HepG2 (cell line): ENCODE measurements around the gene AGBL2. TPM values are rescaled to one million over a fixed set of nuclear protein-coding genes. Genes with fewer than 3 reads are reported as not detected.

Experiments
- CBFB ChIP-seq: sonication (generic); formaldehyde crosslinking; IDR thresholded peaks from 2 replicates; pipeline ENCODE4 v1.4.0; 2020; ENCODE audit warnings: missing genetic modification reagents
- DR1 ChIP-seq: sonication (generic); formaldehyde crosslinking; IDR thresholded peaks from 2 replicates; pipeline ENCODE4 v1.8.0; 2021; ENCODE audit warnings: mild to moderate bottlenecking, missing genetic modification reagents, inconsistent platforms
- GTF2F1 ChIP-seq: fragments of 150-350 bp; IDR thresholded peaks from 2 replicates; pipeline ENCODE4 v1.6.1; 2014; ENCODE audit warnings: low read length
- JDP2 ChIP-seq: sonication (generic); formaldehyde crosslinking; IDR thresholded peaks from 2 replicates; pipeline ENCODE4 v1.8.1; 2022; ENCODE audit warnings: missing genetic modification reagents, borderline replicate concordance
- NR1H2 ChIP-seq: sonication (generic); formaldehyde crosslinking; IDR thresholded peaks from 2 replicates; pipeline ENCODE4 v1.8.1; 2022; ENCODE audit warnings: low read depth, missing genetic modification reagents, borderline replicate concordance
- NRL ChIP-seq: sonication (generic); formaldehyde crosslinking; IDR thresholded peaks from 2 replicates; pipeline ENCODE4 v1.5.0; 2020; ENCODE audit warnings: missing genetic modification reagents, mild to moderate bottlenecking, moderate library complexity, borderline replicate concordance
- TBX2 ChIP-seq: sonication (generic); formaldehyde crosslinking; IDR thresholded peaks from 2 replicates; pipeline ENCODE4 v1.5.0; 2020; ENCODE audit warnings: missing genetic modification reagents, mild to moderate bottlenecking, borderline replicate concordance
- ZBTB8A ChIP-seq: sonication (generic); formaldehyde crosslinking; IDR thresholded peaks from 2 replicates; pipeline ENCODE4 v1.4.0; 2020; ENCODE audit warnings: mild to moderate bottlenecking, low read depth, missing genetic modification reagents, borderline replicate concordance
- ZNF33B ChIP-seq: sonication (generic); formaldehyde crosslinking; IDR thresholded peaks from 2 replicates; pipeline ENCODE4 v1.5.1; 2020; ENCODE audit warnings: mild to moderate bottlenecking, missing genetic modification reagents
- polyA plus RNA-seq, 8 experiments: library from polyadenylated mRNA; depleted of rRNA in 3 of 8; stranded (reverse) in 7 of 8; unstranded in 1 of 8; fragments of >200 nt; fragmentation: Illumina TruSeq in 4 of 8; extraction: Trizol in 4 of 8; gene quantifications; 2 replicates each; pipeline versions ENCODE4 v1.2.1 to v1.2.3, GENCODE V29; 2011 to 2016; ENCODE audit warnings: low read depth in 4 of 8, missing spikeins in 1 of 8, mixed read lengths in 1 of 8; ENCODE audit not compliant: insufficient read depth in 1 of 8
- total RNA-seq, 5 experiments: library from RNA; depleted of rRNA; stranded (reverse); fragments of >200 nt; fragmentation: Illumina TruSeq; extraction: Trizol; gene quantifications; 2 replicates each; pipeline ENCODE4 v1.2.3, GENCODE V29; 2016; ENCODE audit warnings: low read depth in 1 of 5
- TF ChIP-seq, protein P1 (sequence below): sonication (generic); formaldehyde crosslinking; IDR thresholded peaks from 2 replicates; pipeline ENCODE4 v1.5.0; 2020; ENCODE audit warnings: missing genetic modification reagents
- TF ChIP-seq, protein P2 (sequence below): IDR thresholded peaks from 2 replicates; pipeline ENCODE4 v1.6.1; 2012; ENCODE audit warnings: inconsistent platforms
- TF ChIP-seq, protein P3 (sequence below): sonication (generic); formaldehyde crosslinking; IDR thresholded peaks from 2 replicates; pipeline ENCODE4 v1.4.0; 2020; ENCODE audit warnings: mild to moderate bottlenecking, missing genetic modification reagents
- TF ChIP-seq, protein P4 (sequence below): sonication (generic); formaldehyde crosslinking; IDR thresholded peaks from 2 replicates; pipeline ENCODE4 v1.4.0; 2020; ENCODE audit warnings: missing genetic modification reagents, low read depth, mild to moderate bottlenecking, borderline replicate concordance
- TF ChIP-seq, protein P5 (sequence below): IDR thresholded peaks from 2 replicates; pipeline ENCODE4 v1.4.0; 2020; ENCODE audit warnings: mild to moderate bottlenecking, missing genetic modification reagents
- TF ChIP-seq, protein P6 (sequence below): sonication (generic); formaldehyde crosslinking; IDR thresholded peaks from 2 replicates; pipeline ENCODE4 v1.5.1; 2020; ENCODE audit warnings: missing genetic modification reagents, mild to moderate bottlenecking, borderline replicate concordance
- TF ChIP-seq, protein P7 (sequence below): sonication (generic); formaldehyde crosslinking; IDR thresholded peaks from 2 replicates; pipeline ENCODE4 v1.4.0; 2020; ENCODE audit warnings: missing genetic modification reagents

The AGBL2 gene
- total and polyA plus RNA-seq, 2 of the 13 experiments (the other 11 are each of a cell fraction or from before 2014, with no cell fraction given), result 1.6 to 5.7 TPM

DNA sequence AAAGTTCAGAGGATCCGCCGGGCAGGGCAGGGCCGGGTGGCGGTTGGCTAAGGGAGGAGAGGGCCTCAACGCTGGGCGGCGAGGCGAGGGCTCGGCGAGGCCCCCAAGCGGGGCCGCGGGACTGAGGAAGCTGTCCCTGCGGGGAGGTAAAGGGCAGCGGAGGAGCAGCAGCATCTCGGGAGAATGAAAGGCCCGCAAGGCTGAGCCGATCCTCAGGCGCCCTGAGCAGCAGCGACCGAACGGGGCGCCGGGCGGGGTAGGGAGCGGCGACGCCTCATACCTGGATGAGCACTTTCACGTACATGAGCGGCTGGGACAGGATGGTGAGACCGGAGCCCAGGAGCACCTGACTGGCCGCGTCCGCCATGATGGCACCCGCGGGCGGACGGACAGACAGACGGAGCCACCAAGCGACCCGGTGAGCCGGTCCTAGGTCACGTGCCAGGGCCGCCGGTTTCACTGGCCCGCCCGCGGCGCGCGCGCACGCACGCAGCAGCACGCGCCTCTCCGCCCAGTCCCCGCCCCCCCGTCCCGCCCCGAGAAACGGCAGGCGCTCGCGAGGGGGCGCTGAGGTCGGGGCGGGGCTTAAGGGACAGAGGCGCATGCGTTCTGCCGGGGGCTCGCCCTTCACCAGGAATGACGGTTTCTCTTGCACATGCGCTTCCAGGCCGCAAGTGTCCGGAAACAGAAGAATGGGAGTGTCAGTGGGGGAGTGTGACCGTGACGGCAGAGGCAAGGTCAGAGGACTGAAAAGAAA, 72.9 kb downstream of the AGBL2 start, which contains the start of gene MTCH2 (continued):
- peak; percentile 53; the same call in 1 of the 2 replicates for TF ChIP-seq ZNF33B (CRISPR knock-in tag)
- TF ChIP-seq DR1 (CRISPR knock-in tag), result peak; percentile 78; the same call in 1 of the 2 replicates
- TF ChIP-seq CBFB (CRISPR knock-in tag), result peak; percentile 46; the same call in 1 of the 2 replicates
- TF ChIP-seq NRL, result peak; percentile 86
- no peak for TF ChIP-seq ZBTB8A (CRISPR knock-in tag)
- TF ChIP-seq TBX2 (CRISPR knock-in tag), result peak; percentile 68; the same call in 1 of the 2 replicates
- TF ChIP-seq, protein P1, sequence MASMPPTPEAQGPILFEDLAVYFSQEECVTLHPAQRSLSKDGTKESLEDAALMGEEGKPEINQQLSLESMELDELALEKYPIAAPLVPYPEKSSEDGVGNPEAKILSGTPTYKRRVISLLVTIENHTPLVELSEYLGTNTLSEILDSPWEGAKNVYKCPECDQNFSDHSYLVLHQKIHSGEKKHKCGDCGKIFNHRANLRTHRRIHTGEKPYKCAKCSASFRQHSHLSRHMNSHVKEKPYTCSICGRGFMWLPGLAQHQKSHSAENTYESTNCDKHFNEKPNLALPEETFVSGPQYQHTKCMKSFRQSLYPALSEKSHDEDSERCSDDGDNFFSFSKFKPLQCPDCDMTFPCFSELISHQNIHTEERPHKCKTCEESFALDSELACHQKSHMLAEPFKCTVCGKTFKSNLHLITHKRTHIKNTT (CRISPR knock-in tag), result no peak
- TF ChIP-seq, protein P2, sequence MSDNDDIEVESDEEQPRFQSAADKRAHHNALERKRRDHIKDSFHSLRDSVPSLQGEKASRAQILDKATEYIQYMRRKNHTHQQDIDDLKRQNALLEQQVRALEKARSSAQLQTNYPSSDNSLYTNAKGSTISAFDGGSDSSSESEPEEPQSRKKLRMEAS, result peak; percentile 89
- TF ChIP-seq, protein P3, sequence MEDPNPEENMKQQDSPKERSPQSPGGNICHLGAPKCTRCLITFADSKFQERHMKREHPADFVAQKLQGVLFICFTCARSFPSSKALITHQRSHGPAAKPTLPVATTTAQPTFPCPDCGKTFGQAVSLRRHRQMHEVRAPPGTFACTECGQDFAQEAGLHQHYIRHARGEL (CRISPR knock-in tag), result no peak
- TF ChIP-seq, protein P4, sequence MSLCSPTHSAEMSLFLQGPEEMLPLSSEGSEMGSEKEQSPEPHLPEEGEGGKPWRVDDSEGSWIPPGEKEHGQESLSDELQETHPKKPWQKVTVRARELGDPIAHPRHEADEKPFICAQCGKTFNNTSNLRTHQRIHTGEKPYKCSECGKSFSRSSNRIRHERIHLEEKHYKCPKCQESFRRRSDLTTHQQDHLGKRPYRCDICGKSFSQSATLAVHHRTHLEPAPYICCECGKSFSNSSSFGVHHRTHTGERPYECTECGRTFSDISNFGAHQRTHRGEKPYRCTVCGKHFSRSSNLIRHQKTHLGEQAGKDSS (CRISPR knock-in tag), result peak; percentile 56
- TF ChIP-seq NR1H2 (CRISPR knock-in tag), result peak; percentile 36; the same call in 1 of the 2 replicates
- TF ChIP-seq, protein P5, sequence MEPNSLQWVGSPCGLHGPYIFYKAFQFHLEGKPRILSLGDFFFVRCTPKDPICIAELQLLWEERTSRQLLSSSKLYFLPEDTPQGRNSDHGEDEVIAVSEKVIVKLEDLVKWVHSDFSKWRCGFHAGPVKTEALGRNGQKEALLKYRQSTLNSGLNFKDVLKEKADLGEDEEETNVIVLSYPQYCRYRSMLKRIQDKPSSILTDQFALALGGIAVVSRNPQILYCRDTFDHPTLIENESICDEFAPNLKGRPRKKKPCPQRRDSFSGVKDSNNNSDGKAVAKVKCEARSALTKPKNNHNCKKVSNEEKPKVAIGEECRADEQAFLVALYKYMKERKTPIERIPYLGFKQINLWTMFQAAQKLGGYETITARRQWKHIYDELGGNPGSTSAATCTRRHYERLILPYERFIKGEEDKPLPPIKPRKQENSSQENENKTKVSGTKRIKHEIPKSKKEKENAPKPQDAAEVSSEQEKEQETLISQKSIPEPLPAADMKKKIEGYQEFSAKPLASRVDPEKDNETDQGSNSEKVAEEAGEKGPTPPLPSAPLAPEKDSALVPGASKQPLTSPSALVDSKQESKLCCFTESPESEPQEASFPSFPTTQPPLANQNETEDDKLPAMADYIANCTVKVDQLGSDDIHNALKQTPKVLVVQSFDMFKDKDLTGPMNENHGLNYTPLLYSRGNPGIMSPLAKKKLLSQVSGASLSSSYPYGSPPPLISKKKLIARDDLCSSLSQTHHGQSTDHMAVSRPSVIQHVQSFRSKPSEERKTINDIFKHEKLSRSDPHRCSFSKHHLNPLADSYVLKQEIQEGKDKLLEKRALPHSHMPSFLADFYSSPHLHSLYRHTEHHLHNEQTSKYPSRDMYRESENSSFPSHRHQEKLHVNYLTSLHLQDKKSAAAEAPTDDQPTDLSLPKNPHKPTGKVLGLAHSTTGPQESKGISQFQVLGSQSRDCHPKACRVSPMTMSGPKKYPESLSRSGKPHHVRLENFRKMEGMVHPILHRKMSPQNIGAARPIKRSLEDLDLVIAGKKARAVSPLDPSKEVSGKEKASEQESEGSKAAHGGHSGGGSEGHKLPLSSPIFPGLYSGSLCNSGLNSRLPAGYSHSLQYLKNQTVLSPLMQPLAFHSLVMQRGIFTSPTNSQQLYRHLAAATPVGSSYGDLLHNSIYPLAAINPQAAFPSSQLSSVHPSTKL (CRISPR knock-in tag), result peak; percentile 65
- TF ChIP-seq, protein P6, sequence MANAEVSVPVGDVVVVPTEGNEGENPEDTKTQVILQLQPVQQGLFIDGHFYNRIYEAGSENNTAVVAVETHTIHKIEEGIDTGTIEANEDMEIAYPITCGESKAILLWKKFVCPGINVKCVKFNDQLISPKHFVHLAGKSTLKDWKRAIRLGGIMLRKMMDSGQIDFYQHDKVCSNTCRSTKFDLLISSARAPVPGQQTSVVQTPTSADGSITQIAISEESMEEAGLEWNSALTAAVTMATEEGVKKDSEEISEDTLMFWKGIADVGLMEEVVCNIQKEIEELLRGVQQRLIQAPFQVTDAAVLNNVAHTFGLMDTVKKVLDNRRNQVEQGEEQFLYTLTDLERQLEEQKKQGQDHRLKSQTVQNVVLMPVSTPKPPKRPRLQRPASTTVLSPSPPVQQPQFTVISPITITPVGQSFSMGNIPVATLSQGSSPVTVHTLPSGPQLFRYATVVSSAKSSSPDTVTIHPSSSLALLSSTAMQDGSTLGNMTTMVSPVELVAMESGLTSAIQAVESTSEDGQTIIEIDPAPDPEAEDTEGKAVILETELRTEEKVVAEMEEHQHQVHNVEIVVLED, result peak; percentile 93
- TF ChIP-seq, protein P7, sequence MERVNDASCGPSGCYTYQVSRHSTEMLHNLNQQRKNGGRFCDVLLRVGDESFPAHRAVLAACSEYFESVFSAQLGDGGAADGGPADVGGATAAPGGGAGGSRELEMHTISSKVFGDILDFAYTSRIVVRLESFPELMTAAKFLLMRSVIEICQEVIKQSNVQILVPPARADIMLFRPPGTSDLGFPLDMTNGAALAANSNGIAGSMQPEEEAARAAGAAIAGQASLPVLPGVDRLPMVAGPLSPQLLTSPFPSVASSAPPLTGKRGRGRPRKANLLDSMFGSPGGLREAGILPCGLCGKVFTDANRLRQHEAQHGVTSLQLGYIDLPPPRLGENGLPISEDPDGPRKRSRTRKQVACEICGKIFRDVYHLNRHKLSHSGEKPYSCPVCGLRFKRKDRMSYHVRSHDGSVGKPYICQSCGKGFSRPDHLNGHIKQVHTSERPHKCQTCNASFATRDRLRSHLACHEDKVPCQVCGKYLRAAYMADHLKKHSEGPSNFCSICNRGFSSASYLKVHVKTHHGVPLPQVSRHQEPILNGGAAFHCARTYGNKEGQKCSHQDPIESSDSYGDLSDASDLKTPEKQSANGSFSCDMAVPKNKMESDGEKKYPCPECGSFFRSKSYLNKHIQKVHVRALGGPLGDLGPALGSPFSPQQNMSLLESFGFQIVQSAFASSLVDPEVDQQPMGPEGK, result peak; percentile 59; the same call in 1 of the 2 replicates
- TF ChIP-seq JDP2, result no peak
- no peak for TF ChIP-seq GTF2F1
